Tibial nerve (tissue), 4 donors: Measurements from ENCODE around the gene THAP5.

ENCODE experiments used
- CTCF ChIP-seq, 5 experiments: fragments of 200-600 bp in 3 of 5; fragments of 450-650 bp in 2 of 5; sonication (generic) in 3 of 5; IDR thresholded peaks; one replicate each; pipeline ENCODE4 v1.5.1; 2016 to 2019; ENCODE audit warnings: antibody characterized with exemption in 5 of 5, mild to moderate bottlenecking in 3 of 5, moderate library complexity in 2 of 5
- EP300 ChIP-seq, 2 donors: sonication (generic); formaldehyde crosslinking; IDR thresholded peaks; one replicate each; pipeline ENCODE4 v1.6.1; 2017; ENCODE audit warnings: antibody characterized with exemption in 2 of 2, mild to moderate bottlenecking in 1 of 2
- POLR2A ChIP-seq, 2 donors: fragments of 450-650 bp; IDR thresholded peaks; one replicate each; pipeline ENCODE4 v1.6.1; 2017; ENCODE audit warnings: antibody characterized with exemption in 2 of 2, mild to moderate bottlenecking in 2 of 2, moderate library complexity in 2 of 2

DNA sequence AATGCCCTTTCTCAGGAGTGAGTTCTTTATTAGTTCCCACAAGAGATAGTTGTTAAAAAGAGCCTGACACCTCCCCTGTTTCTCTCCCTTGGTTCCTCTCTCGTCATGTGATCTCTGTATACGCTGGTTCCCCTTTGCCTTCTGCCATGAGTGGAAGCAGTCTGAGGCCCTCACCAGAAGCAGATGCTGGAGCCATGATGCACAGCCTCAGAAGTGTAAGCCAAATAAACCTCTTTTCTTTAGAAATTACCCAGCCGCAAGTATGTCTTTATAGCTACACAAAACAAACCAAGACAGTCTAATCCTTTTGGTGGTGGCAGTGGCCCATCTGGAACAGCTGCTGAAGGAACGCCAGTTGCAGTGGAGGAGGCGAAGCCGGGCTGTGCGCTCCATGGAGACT is 9.4 kb upstream of the THAP5 start:
- TF ChIP-seq POLR2A (IDR thresholded peaks at IDR 0.05), result no peak
- TF ChIP-seq CTCF (IDR thresholded peaks at IDR 0.05), result no peak
- TF ChIP-seq EP300 (IDR thresholded peaks at IDR 0.05), result no peak
